Dedifferentiated amniotic fluid mesenchymal stem cell (primary cell): Measurements from ENCODE around the gene PLSCR5.

Experiments used
- DNase-seq: peaks from one replicate; pipeline ENCODE4 v3.0.0-alpha.2; 2016; ENCODE audit errors: extremely low spot score

The PLSCR5 gene

GRCh38 chr3:146585156-146585555 is 20.0 kb downstream of the PLSCR5 start:
- DNase-seq, result no peak

- DNase-seq, result no peak
Measured at GRCh38 chr3:146581951-146582467, 23.1 kb downstream of the PLSCR5 start.

GRCh38 chr3:146581080-146581601 is 24.0 kb downstream of the PLSCR5 start:
- no peak for DNase-seq

GRCh38 chr3:146577662-146578061 is 27.5 kb downstream of the PLSCR5 start:
- DNase-seq, result peak; percentile 74

- no peak for DNase-seq
Measured at GRCh38 chr3:146575636-146576035, 29.5 kb downstream of the PLSCR5 start.

- DNase-seq, result no peak
Measured at GRCh38 chr3:146574173-146574572, 31.0 kb downstream of the PLSCR5 start.

GRCh38 chr3:146569314-146569713 is 35.8 kb downstream of the PLSCR5 start:
- DNase-seq, result no peak

GRCh38 chr3:146566138-146566537 is 39.0 kb downstream of the PLSCR5 start:
- DNase-seq, result no peak

GRCh38 chr3:146561879-146562278 is 43.3 kb downstream of the PLSCR5 start:
- DNase-seq, result peak; percentile 76

GRCh38 chr3:146561463-146561862 is 43.7 kb downstream of the PLSCR5 start:
- DNase-seq, result no peak

- DNase-seq, result no peak
Measured at GRCh38 chr3:146560678-146561077, 44.5 kb downstream of the PLSCR5 start.

GRCh38 chr3:146559388-146559787 is 45.8 kb downstream of the PLSCR5 start:
- DNase-seq, result no peak

- DNase-seq, result no peak
Measured at GRCh38 chr3:146558781-146559180, 46.4 kb downstream of the PLSCR5 start.

- DNase-seq, result no peak
Measured at GRCh38 chr3:146557745-146558144, 47.4 kb downstream of the PLSCR5 start.

GRCh38 chr3:146555311-146555710 is 49.8 kb downstream of the PLSCR5 start:
- no peak for DNase-seq

GRCh38 chr3:146554151-146554760 is 50.9 kb downstream of the PLSCR5 start:
- DNase-seq, result peak; percentile 64

GRCh38 chr3:146550743-146551510 is 54.2 kb downstream of the PLSCR5 start:
- DNase-seq, result peak; percentile 61

- DNase-seq, result no peak
Measured at GRCh38 chr3:146550070-146550615, 55.0 kb downstream of the PLSCR5 start.

- no peak for DNase-seq
Measured at GRCh38 chr3:146547235-146547835, 57.8 kb downstream of the PLSCR5 start.

- no peak for DNase-seq
Measured at GRCh38 chr3:146546366-146546965, 58.7 kb downstream of the PLSCR5 start.

- no peak for DNase-seq
Measured at GRCh38 chr3:146544929-146545528, 60.1 kb downstream of the PLSCR5 start.
